GM18505 (cell line): Measurements from ENCODE around the gene TSPO2.

Source experiments
- ATAC-seq: cut with Tn5 transposase; IDR thresholded peaks from one replicate; pipeline ENCODE4 v1.9.1; 2021; ENCODE audit not compliant: unreplicated experiment
- POLR2A ChIP-seq: IDR thresholded peaks from 4 replicates; pipeline ENCODE4 v1.6.1; 2011; ENCODE audit warnings: borderline replicate concordance; ENCODE audit not compliant: insufficient read depth, insufficient read length; ENCODE audit errors: extremely low read depth

Gene TSPO2

GRCh38 chr6:41051873-41052272 lies 9.6 kb downstream of the TSPO2 start:
- TF ChIP-seq POLR2A: no peak
- ATAC-seq: no peak

- no peak for TF ChIP-seq POLR2A
Measured at GRCh38 chr6:41053041-41053440, 10.8 kb downstream of the TSPO2 start, which contains the start of gene APOBEC2. Gene APOBEC2, plus strand, starts transcription at chr6:41053202. Its CDS starts 146 bp downstream, at chr6:41053348.

GRCh38 chr6:41054511-41054910 lies 12.2 kb downstream of the TSPO2 start:
- TF ChIP-seq POLR2A: no peak
- ATAC-seq: no peak

More at GRCh38 chr6:41053041-41053440, 10.8 kb downstream of the TSPO2 start, which contains the start of gene APOBEC2:
- ATAC-seq: no peak

- TF ChIP-seq POLR2A: no peak
- no peak for ATAC-seq
Measured at GRCh38 chr6:41055149-41055548, 12.9 kb downstream of the TSPO2 start.

GRCh38 chr6:41056768-41057490 lies 14.7 kb downstream of the TSPO2 start:
- TF ChIP-seq POLR2A: no peak
- ATAC-seq: no peak

- ATAC-seq: no peak
- TF ChIP-seq POLR2A: no peak
Measured at GRCh38 chr6:41058783-41059181, 16.5 kb downstream of the TSPO2 start.

GRCh38 chr6:41059556-41059955 lies 17.3 kb downstream of the TSPO2 start:
- ATAC-seq: no peak
- TF ChIP-seq POLR2A: no peak

GRCh38 chr6:41061196-41061726 lies 19.0 kb downstream of the TSPO2 start:
- no peak for ATAC-seq
- TF ChIP-seq POLR2A: no peak

GRCh38 chr6:41062056-41062455 lies 19.8 kb downstream of the TSPO2 start:
- no peak for ATAC-seq
- TF ChIP-seq POLR2A: no peak

GRCh38 chr6:41063884-41064285 lies 21.6 kb downstream of the TSPO2 start:
- no peak for TF ChIP-seq POLR2A
- ATAC-seq: no peak

GRCh38 chr6:41064841-41065240 lies 22.6 kb downstream of the TSPO2 start:
- ATAC-seq: no peak
- TF ChIP-seq POLR2A: no peak

GRCh38 chr6:41065550-41066026 lies 23.3 kb downstream of the TSPO2 start:
- no peak for TF ChIP-seq POLR2A

GRCh38 chr6:41066867-41067304 lies 24.6 kb downstream of the TSPO2 start:
- no peak for ATAC-seq
- no peak for TF ChIP-seq POLR2A

More at GRCh38 chr6:41065550-41066026, 23.3 kb downstream of the TSPO2 start:
- no peak for ATAC-seq

GRCh38 chr6:41071501-41071922 lies 29.2 kb downstream of the TSPO2 start:
- ATAC-seq: no peak

More at GRCh38 chr6:41071501-41071922, 29.2 kb downstream of the TSPO2 start:
- TF ChIP-seq POLR2A: no peak
